NCI-H2196 (cell line): ENCODE measurements around the gene RPS6KA4.

Experiments used
- DNase-seq: peaks from one replicate; lab custom pipeline; 2025; ENCODE audit not compliant: unreplicated experiment; lab: John Stamatoyannopoulos, UW

RPS6KA4 gene

DNA sequence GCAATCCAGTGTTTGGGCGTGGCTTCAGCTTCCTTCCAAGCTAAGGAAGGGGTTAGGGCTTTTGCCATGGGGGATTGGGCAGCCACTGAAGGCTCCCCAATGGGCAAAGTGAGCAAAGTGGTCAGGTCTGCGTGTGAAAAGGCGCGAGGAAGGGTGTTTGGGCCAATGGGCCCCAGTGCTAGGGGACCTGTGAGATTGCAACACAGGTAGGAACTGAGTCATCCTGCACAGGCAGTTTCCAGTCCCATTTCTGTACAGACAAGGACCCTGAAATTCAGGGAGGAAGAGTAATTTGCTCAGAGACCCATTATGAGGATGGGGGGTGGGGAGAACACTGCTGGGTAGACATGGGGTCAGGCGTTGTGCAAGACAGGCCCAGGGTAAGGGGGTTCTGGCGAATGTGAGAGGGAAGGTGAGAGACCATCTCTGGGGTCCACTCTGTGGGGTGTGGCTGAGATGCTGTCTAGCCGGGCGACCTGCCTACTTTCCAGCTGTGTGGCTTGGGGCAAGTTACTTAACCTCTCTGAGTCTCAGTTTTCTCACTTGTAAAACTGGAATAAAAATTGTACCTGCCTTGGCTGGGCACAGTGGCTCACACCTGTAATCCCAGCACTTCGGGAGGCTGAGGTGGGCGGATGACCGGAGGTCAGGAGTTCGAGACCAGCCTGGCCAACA lies 11.6 kb upstream of the RPS6KA4 start:
- DNase-seq = no peak

DNA sequence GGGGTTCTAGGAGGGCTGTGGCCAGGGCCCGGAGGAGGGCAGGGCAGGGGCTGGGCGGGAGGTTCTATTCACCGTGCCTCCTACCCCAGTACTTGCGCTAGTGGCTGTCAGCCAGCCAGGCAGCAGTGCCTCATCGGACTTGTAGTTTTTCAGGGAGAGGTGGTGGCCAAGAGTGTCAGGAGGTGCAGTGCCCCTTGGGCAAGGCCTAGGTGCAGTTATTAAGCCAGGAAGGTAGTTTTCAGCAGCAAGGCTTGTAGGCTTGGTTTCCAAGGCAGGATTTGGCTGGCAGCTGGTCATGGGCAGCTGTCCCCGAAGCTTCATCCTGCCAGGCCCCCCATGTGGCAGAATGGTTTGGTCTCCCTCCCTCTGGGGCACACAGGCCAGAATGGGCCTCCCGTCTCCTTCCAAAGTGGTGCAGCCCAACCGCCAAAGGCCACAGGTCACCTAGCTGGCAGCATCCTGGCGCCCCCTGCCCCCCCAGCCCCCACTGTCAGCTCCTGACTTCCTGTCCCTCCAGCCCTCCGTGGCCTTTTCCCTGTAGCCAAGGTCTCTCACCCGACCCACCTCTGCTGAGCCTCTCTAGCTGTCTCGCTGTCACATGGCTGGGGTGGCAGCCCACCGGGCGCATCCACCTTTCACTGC lies 10.5 kb upstream of the RPS6KA4 start:
- peak; percentile 49 for DNase-seq

DNA sequence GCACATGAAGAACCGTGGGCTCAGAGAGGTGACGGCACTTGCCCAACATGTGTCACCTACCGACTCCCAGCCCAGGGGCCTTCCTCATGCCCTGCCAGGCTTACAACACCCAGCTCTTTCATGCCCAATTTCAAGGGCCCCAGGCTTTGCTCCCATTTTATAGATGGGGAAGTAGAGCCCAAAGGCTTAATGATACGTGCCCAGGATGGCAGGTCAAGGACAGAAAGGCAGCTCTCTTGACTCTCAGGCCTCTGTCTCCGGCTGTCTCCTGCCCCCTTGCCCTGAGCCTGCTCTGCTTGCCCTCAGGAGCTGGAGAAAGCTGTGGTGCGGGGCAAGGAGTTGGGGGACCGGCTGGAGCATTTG lies 10.0 kb upstream of the RPS6KA4 start:
- DNase-seq = no peak

DNA sequence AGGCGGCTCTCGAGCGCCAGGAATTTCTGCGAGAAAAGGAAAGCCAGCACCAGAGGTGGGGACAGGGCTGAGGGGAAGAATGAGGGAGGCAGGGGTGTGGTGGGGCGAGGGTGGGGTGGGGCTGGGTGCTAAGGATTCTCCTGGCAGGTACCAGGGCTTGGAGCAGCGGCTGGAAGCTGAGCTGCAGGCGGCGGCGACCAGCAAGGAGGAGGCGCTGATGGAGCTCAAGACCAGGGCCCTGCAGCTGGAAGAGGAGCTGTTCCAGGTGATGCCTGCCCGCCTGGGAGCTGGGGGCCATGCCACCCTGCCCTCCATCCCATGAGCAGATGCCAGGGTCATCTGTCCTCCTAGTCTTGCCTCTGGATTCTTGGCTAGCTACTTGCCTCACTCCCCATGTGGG lies 9.6 kb upstream of the RPS6KA4 start:
- DNase-seq = no peak

DNA sequence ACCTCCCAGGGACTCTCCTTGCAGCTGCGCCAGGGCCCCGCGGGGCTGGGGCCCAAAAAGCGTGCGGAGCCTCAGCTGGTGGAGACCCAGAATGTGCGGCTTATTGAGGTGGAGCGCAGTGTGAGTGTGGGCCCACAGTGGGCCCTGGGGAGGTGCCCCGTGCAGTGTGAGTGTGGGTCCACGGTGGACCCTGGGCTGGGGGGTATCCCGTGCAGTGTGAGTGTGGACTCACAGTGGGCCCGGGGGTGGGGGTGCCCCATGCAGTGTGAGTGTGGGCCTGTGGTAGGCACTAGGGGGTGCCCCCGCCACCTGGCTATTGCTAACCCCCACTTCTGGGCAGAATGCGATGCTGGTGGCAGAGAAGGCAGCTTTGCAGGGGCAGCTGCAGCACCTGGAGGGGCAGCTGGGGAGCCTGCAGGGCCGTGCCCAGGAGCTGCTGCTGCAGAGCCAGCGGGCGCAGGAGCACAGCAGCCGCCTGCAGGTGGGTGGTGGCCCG lies 7.8 kb upstream of the RPS6KA4 start:
- DNase-seq = no peak

DNA sequence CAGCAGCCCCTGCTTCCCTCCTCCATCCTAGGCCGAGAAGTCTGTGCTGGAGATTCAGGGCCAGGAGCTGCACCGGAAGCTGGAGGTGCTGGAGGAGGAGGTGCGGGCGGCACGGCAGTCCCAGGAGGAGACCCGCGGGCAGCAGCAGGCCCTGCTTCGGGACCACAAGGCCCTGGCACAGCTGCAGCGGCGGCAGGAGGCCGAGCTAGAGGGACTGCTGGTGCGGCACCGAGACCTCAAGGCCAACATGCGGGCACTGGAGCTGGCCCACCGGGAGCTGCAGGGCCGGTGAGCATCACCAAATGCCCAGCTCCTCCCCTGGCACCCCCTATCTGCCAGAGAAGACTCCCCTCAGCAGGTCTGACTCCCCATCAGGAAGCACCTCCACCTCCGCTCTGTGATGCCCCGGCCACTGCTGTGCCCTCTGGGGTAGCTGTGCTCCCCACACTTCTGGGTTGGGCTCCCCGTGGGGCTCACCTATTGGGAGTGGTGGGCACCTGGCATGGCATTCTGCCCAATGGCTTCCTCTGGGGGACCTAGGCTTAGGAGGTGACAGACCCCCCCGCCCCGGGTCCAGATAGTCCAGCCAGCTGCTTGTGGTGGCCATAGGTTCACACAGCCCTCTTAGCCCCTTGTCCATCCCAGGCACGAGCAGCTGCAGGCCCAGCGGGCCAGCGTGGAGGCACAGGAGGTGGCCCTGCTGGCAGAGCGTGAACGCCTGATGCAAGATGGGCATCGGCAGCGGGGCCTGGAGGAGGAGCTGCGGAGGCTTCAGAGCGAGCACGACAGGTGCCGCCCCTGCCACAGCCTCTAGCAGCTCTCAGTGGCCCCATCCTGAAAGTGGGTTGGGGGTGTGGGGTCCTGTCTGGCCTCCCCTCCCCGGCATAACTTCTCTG lies 6.6 kb upstream of the RPS6KA4 start:
- peak; percentile 46 for DNase-seq

DNA sequence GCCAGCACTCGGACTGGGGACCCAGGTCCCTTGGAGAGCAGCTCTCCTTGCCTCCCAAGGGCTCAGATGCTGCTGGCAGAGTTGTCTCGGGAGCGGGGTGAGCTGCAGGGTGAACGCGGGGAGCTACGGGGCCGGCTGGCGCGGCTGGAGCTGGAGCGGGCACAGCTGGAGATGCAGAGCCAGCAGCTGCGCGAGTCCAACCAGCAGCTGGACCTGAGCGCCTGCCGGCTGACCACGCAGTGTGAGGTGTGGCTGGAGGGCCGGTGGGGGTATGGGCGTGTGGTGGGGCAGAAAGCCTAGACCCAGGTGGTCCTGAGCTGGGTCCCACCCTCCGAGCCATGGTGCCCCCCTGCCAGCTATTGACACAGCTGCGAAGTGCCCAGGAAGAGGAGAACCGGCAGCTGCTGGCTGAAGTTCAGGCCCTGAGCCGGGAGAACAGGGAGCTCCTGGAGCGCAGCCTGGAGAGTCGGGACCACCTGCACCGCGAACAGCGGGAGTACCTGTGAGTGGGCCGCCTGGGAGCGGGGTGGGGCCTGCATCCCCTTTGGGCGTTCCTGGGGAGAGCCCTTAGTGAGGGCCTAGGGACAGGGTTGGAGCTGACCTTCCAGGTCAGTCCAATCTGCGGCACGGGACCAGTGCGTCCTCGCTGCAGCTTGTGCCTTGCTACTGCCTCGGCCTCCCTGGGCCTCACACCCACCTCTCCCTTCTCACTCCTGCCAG lies 5.8 kb upstream of the RPS6KA4 start:
- peak; percentile 68 for DNase-seq

DNA sequence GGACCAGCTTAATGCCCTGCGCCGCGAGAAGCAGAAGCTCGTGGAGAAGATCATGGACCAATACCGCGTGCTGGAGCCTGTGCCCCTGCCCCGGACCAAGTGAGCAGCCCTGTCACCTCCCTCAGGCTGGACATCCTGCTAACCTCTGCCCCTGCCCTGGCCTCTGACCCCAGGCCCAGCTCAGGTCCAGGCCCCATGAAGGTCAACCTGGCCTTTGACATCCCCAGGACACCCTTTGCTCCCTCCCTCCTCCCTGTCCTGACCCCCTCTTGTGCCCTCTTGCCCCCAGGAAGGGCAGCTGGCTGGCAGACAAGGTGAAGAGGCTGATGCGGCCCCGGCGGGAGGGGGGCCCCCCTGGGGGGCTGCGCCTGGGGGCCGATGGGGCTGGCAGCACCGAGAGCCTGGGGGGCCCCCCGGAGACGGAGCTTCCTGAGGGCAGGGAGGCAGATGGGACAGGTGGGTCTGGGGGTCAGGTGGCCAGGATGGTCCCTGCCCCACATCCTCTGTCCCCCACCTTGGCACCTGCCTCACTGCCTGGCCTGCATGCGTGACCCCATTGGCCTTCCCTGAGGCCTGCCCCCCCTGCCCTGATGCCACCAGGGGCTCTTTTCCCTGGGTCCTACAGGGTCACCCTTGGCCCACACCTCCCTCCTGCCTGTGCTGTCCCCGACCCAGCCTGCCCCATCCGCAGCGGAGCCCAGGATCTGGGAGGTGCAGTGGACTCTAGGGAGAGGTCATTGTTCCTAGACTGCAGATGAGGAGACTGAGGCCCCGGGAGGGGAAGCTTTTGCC lies 5.1 kb upstream of the RPS6KA4 start:
- DNase-seq = no peak

DNA sequence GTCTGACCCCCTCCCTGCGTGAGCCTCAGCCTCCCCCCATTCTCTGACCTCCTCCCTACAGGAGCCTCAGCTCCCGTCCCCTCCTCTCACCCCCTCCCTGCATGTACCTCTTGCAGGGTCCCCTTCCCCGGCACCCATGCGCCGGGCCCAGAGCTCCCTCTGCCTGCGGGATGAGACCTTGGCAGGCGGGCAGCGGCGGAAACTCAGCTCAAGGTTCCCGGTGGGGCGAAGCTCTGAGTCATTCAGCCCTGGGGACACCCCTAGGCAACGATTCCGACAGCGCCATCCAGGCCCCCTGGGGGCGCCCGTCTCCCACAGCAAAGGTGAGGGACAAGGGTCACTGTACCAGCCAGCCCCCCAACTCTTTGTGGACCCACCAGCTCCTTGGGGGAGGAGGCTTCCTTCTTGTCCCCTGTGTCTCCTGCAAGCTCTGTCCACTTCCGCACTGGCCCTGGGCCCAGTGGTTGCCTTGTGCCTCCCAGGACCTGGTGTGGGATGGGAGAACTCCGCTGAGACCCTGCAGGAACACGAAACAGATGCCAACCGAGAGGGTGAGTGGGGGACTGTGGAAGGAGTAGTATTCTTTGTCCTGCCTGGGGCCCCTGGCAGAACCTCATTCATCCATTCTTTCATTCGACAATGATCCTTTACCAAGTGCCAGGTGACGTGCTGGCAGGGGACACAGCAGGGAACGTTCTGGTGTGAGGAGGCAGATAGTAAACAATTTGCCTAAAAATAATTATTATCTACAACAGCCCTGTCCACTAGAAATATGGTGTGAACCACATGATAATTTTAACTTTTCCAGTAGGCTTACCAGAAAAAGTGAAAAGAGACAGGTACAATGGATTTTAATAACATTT lies 3.7 kb upstream of the RPS6KA4 start:
- peak; percentile 71 for DNase-seq

DNA sequence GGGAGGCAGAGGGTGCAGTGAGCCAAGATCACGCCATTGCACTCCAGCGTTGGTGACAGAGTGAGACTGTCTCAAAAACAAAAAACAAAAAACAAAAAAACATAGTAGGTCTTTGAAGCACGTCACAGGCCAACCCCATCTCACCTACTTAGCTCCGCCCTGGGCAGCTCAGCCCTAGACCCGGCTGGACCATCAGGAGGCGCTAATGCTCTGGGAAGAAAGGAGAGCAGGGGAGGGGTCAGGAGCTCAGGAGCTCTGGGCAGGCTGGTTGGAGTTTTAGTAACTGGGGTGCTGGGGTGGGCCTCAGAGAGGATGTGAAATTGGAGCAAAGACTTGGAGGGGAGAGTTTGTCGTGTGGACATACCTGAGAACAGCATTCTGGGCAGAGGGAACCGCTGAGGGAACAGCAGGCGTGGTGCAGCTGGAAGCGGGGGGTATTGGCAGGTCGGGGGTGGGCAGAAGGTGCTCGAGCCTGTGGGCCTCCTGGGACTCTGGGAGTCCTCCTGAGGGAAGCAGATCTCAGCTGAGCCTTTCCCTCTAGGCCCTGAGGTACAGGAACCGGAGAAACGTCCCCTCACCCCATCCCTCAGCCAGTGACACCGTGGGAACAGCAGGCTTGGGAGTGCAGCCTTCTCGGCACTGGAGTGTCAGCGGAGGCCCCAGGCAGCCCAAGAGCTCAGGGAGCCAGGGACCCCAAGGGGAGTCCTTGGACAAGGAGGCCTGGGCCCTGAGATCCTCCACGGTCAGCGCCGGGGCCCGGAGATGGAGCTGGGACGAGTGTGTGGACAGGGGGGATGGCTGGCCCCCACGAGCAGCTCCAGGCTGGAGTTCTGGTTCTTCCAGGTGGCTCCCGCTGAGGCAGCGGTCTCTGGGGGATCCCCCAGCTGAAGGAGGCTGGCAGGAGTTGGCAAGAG lies 2.2 kb upstream of the RPS6KA4 start:
- DNase-seq = peak; percentile 66

DNA sequence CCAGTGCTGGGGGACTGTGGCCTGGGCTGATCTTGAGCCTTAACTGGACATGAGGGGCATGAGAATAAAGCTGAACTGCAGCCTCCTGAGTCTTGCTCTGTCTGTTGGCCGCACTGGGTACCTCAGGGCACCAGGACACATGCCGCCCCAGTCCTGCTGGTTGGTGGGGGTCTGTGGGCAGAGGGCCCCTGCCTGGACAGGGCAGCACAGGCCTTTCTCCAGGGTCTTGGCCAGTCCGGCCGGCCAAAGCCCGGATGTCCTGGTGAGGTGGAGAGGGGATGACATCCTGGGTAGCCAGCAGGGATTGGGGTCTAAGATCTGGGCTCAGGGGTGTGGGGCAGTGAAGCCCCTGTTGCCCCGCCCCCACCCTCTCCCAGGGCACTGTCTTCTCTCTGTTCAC lies 1.5 kb upstream of the RPS6KA4 start:
- DNase-seq = no peak

DNA sequence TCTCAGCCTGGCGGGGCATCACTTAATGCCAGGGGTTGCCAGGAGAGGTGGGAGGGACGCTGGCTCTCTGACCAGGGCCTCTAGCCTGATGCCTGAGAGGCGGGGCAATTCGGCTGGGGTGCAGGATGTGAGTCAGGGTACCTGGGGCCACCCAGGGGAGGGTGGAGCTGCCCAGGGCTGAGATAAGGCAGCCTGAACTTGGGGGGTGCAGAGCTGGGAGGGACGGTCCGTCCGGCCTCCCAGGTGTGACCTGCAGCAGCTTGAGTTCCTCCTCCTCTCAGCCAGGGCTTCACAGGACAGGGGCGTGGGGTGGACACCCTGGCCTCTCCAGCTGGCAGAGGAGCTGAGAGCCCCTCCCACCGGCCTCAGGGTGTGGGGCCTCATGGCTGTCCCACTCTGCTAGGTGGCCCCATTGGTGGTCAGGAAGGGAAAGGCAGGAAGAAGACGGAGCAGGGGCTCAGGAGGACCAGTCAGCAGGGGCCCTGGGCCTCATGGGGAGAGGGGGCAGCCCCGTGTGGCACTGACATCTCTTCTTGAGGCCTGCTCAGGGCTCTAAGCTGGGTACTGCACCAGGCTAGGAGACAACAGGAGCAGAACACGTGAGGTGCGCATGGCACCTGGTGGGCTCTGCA lies 942 bp upstream of the RPS6KA4 start:
- no peak for DNase-seq

DNA sequence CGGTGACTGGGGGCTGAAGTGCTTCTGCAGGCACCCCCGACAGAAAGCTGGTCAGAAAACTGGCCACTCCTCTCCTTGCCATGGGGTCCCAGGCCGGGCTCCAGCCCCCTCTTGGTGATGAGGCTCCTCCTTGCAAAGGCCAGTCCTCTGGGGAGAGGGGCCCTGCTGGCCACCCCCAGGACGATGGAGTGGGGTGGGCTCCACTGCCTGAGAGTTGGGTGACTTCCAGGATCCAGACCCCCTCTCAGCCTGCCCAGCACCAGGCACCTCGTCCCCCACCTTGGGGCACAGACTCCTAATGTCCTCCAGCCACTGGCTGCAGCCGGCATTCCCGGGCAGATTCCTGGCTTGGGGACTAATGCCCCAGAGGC lies 441 bp upstream of the RPS6KA4 start:
- no peak for DNase-seq

DNA sequence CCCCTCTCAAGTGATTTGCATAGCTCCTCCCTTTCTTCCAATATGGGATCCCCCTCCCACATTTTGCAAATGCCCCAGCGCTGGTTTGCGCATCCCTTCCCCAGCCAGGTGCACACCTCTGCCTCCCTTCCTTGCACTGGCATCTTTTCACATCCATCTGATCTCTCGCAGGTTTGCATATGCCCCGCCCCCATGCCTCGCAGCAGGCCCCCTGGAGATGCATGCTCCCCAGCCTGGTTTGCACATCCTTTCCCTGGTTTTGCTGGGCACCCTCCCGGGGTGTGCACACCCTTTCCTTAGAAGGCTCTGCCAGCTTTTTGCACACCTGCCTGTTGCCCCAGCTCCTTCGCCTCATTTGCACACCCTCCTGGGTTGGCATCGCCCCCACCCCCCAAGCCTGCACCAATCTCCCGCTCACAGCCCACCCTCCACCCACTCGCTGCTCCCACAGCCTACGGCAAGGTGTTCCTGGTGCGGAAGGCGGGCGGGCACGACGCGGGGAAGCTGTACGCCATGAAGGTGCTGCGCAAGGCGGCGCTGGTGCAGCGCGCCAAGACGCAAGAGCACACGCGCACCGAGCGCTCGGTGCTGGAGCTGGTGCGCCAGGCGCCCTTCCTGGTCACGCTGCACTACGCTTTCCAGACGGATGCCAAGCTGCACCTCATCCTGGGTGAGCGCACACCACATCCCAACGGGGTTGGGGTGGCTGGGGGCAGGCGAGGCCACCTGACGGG lies 917 bp downstream of the RPS6KA4 start:
- DNase-seq = no peak

DNA sequence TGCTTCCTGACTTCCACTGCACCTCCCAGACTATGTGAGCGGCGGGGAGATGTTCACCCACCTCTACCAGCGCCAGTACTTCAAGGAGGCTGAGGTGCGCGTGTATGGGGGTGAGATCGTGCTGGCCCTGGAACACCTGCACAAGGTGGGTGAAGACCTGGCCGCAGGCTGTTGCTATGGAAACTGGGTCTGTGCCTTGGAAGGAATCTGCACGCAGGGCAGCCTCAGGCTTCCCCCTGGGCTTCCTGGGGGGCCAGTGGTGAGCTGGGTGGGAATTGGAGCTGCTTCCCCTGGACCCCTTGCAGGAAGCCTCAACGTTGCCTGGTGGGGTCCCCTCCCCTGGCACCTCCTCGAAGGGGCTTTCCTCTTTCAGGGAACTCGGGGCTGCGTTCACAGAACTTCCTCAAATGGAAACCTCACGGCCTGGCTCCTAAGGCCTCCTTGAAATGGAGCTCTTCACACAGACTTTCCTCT lies 1.5 kb downstream of the RPS6KA4 start:
- no peak for DNase-seq

DNA sequence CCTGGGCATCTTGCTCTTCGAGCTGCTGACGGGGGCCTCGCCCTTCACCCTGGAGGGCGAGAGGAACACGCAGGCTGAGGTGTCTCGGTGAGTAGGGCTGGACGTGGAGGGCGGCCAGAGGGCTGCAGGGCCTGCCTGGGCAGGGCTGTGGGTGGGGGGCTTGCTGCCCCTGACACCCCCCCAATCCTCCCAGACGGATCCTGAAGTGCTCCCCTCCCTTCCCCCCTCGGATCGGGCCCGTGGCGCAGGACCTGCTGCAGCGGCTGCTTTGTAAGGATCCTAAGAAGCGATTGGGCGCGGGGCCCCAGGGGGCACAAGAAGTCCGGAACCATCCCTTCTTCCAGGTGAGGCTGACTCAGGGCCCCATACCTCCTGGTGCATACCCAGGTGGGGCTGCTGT lies 2.7 kb downstream of the RPS6KA4 start:
- no peak for DNase-seq

DNA sequence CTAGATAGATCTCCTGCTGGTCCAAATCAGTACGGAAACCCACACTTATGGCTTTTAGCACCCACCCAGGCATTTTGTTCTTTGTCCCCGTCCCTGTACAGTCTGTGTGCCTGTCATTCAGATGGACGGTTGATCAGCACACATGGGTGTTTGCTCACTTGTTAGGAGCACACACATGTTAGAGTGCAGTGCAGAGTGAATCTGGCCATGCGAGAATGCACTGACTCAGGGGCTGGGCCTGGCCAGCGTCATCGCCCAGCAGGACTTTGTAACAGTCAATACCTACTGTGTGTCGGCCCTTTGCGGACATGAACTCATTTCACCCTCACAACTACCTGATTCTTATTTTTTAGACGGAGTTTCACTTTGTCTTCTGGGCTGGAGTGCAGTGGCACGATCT lies 3.4 kb downstream of the RPS6KA4 start:
- no peak for DNase-seq
